Activated CD4-positive, alpha-beta T cell treated with anti-CD3 and anti-CD28 coated beads, Interleukin-2, amount 10 ng/mL, durations not matched to agents 24 days and 14 days (primary cell): ENCODE measurements around the gene CTCFL. TPM values are rescaled to one million over a fixed set of nuclear protein-coding genes. Genes with fewer than 3 reads are reported as not detected.

Experiments
- DNase-seq: peaks from one replicate; pipeline ENCODE4 v3.0.0; 2022
- H3K27ac Mint-ChIP-seq: one replicate; pipeline ENCODE4 v1.8.0; 2022; ENCODE audit warnings: mild to moderate bottlenecking, mixed read lengths
- H3K27me3 Mint-ChIP-seq: one replicate; pipeline ENCODE4 v1.8.0; 2022; ENCODE audit warnings: mixed read lengths
- H3K36me3 Mint-ChIP-seq: one replicate; pipeline ENCODE4 v1.8.0; 2022; ENCODE audit warnings: low read depth, mild to moderate bottlenecking, mixed read lengths
- H3K4me1 Mint-ChIP-seq: one replicate; pipeline ENCODE4 v1.8.0; 2021; ENCODE audit warnings: mixed read lengths
- H3K4me3 Mint-ChIP-seq: one replicate; pipeline ENCODE4 v1.8.0; 2022; ENCODE audit warnings: mild to moderate bottlenecking, moderate library complexity, mixed read lengths
- H3K9me3 Mint-ChIP-seq: one replicate; pipeline ENCODE4 v1.8.0; 2021; ENCODE audit warnings: mixed read lengths
- intact Hi-C: fragments of 100-400 bp; cut with micrococcal nuclease; formaldehyde crosslinking; loops from one replicate; pipeline ENCODE4 v1.15.1; 2023
- total RNA-seq: library from RNA; stranded (reverse); gene quantifications from 2 replicates; pipeline ENCODE4 v1.2.3, GENCODE V29; 2022

CTCFL gene
- total RNA-seq, 1 donor from 2014 or later, result not detected

DNA sequence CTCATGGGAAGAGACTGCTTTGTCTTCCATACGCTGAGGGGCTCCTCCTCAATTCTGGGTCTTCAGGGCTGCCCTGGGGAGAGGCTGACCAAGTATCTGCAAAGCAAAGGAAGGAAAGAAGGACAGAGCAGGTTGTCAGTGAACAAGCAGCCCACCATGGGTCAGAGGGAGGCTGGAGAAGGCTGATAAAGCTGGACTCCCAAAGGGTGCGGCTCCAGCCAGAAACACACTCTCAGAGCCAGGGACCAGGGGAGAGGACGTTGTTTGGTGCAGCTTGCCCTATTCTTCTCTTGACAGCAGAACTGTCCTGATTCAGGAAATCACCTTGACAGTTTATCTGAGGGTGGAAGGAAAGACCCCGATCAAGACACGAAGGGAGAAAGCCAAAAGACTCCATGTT is 10.4 kb upstream of the CTCFL start:
- no peak for DNase-seq
- Mint-ChIP-seq H3K4me1 (no peaks in the 10 kb centered on the region), H3K27me3 (peaks cover 35% of the 10 kb centered on the region), H3K36me3 (no peaks in the 10 kb centered on the region), H3K9me3 (no peaks in the 10 kb centered on the region), H3K4me3 (no peak overlapping the region), H3K27ac (no peak overlapping the region)
- intact Hi-C loops, result no loop called here

DNA sequence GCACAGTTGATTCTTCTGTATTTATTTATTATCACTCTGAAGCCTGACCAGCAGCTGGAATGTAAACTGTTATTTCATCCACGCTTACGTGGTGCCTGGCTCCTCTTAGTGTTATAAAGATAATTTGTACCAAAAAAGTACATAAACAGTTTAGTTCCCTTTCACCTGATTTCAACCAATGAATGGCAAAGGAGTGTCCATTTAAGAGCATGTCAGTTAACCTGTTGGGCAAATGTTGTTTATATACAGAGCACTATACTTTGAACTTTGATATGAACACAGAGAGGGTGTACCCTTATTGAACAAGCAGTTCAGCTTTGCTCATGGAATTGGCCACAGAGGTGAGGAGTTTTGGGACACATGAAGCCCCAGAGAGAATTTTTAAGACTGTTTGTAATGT is 7.2 kb upstream of the CTCFL start:
- Mint-ChIP-seq H3K27me3 (peaks cover 26% of the 10 kb centered on the region), H3K36me3 (no peaks in the 10 kb centered on the region), H3K4me1 (no peaks in the 10 kb centered on the region), H3K9me3 (no peaks in the 10 kb centered on the region), H3K27ac (no peak overlapping the region), H3K4me3 (no peak overlapping the region)
- intact Hi-C loops, result no loop called here
- no peak for DNase-seq

DNA sequence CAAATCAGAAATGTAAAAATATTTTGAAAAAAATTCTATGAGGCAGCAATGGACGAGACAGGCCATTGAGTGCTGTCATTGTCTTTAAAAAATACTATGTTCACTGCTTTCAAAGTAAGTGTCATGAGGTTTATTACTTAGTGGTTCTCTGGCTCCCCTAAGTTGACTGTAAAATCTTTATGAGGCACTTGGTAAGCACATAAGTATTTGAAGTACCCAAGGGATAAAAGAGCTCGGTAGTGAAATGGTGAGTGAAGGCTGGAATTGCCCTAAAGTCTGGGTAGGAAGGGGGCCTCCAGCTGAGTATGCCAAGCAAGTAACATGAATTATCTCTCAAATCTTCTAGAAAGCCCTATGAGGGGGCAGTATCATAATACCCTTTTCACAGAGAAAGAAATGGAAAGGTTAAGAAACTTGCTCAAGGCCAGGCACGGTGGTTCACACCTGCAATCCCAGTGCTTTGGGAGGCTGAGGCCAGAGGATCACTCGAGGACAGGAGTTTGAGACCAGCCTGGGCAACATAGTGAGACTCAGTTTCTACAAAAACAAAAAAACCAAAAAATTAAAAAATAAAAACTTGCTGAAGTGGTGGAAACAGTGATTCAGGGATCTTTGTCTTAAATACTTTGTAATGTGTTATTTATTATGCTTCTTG is 5.5 kb upstream of the CTCFL start:
- Mint-ChIP-seq H3K9me3 (no peaks in the 10 kb centered on the region), H3K36me3 (no peaks in the 10 kb centered on the region), H3K27me3 (peaks cover 11% of the 10 kb centered on the region), H3K4me1 (no peaks in the 10 kb centered on the region), H3K4me3 (no peak overlapping the region), H3K27ac (no peak overlapping the region)
- intact Hi-C loops, result no loop called here
- no peak for DNase-seq

DNA sequence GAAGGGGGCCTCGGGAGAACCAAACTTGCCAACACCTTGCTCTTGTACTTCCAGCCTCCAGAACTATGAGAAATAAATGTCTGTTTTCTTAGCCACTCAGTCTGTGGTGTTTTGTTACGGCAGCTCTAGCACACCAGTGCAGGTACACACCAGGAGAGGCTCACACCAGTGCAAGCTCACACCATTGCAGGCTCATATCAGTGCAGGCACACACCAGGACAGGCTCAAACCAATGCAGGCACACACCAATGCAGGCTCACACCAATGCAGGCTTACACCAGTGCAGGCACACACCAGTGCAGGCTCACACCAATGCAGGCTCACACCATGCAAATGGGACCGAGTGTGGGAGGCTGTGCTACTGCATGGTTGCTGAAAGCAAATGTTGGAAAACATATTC is 4.9 kb upstream of the CTCFL start:
- intact Hi-C loops, result no loop called here
- Mint-ChIP-seq H3K36me3 (no peaks in the 10 kb centered on the region), H3K4me1 (no peaks in the 10 kb centered on the region), H3K27ac (no peak overlapping the region), H3K4me3 (no peak overlapping the region), H3K27me3 (peaks cover 10% of the 10 kb centered on the region), H3K9me3 (no peaks in the 10 kb centered on the region)
- DNase-seq, result no peak

DNA sequence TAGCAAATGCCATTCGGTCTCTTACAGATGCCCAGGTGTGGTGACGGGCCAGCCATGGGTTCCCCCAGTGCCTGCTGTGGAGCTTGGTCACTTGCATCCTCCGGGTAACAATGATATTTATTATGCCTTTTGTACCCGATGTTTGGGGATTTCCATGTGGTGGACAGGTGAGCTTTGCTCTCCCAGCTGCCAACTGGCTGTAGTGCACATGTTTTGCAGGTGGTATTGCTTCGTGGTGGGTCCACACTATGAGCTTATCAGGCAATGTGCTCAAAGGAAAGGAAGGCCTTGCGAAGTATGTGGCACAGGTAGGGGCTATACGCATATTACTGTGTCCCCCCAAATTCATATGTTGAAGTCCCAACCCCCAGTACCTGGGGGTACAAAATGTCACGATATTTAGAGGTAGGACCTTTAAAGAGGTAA is 4.2 kb upstream of the CTCFL start:
- intact Hi-C loops, result no loop called here
- H3K27ac Mint-ChIP-seq, result no peak overlapping the region
- DNase-seq, result no peak
- H3K4me1 Mint-ChIP-seq, result no peaks in the 10 kb centered on the region
- peaks cover 10% of the 10 kb centered on the region for H3K27me3 Mint-ChIP-seq
- H3K36me3 Mint-ChIP-seq, result no peaks in the 10 kb centered on the region
- no peaks in the 10 kb centered on the region for H3K9me3 Mint-ChIP-seq
- no peak overlapping the region for H3K4me3 Mint-ChIP-seq

DNA sequence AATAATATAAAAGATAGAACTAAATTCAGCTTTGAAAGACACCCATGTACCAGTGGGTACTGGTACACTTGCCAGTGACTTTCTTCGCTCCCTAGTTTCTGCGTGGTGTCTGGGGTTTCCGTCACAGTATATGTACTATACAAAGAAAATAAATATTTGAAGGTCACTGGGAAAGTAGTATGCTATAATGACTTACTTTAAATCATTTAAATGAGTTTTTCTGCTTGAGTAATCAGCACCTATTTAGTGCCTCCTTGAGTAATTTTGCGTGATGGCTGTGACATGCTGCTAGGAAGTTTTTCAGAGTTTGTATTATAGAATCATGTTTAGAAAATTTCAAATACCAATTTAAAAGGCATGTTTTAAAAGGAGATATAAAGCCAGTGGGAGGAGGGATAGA is 3.2 kb upstream of the CTCFL start:
- no peak overlapping the region for H3K4me3 Mint-ChIP-seq
- no peaks in the 10 kb centered on the region for H3K36me3 Mint-ChIP-seq
- peaks cover under 1% of the 10 kb centered on the region for H3K4me1 Mint-ChIP-seq
- no peak overlapping the region for H3K27ac Mint-ChIP-seq
- intact Hi-C loops, result no loop called here
- no peak for DNase-seq
- H3K27me3 Mint-ChIP-seq, result peaks cover 10% of the 10 kb centered on the region
- no peaks in the 10 kb centered on the region for H3K9me3 Mint-ChIP-seq

DNA sequence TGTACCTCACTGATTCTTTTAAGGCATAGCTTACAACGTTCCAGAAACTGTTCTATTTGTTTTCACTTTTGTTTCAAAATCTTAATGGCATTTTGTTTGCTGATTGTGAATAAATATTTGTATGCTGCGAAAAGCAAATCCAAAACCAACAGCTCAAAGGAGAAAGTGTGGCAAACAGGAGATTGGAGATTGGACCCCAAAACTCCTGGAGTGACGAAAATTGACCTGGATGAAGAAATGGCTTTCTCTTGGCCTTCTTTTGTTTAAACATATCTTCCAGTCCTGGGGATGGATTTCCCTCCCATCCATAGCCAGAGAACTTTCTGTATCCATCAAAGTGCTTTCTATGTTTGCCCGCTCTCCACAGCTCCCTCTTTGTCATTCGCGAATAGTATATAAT is 2.8 kb upstream of the CTCFL start:
- H3K4me3 Mint-ChIP-seq, result no peak overlapping the region
- H3K36me3 Mint-ChIP-seq, result no peaks in the 10 kb centered on the region
- H3K27ac Mint-ChIP-seq, result no peak overlapping the region
- DNase-seq, result no peak
- peaks cover 8% of the 10 kb centered on the region for H3K27me3 Mint-ChIP-seq
- peaks cover 5% of the 10 kb centered on the region for H3K4me1 Mint-ChIP-seq
- no peaks in the 10 kb centered on the region for H3K9me3 Mint-ChIP-seq
- intact Hi-C loops, result no loop called here

DNA sequence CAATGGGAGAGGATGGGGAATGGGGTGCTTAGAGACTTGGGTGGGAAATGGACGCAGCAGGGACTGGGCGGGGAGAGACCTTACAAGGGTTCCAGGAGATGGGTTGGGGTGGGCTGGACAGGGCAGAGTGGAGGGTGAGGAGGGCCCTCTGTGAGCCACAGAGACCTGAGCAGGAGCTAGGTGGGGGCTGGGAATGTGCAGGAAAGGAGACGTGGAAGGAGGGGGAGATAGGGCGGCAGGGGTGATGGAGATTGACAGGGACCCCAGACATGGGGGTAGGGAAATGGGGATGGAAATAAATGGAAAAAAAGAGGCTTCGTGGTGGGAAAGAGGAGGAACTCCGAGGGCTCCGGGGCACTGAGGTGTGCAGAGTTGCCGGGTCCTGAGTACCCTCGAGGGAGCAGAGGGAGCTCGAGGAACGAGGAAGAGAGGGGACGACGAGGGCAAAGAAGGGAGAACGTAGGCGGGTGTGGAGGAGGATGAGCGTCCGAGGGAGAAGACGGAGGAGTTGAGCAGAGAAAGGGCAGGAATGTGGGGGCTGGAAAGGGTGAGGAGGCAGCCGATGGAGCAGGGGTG is 2.0 kb upstream of the CTCFL start:
- no peaks in the 10 kb centered on the region for H3K36me3 Mint-ChIP-seq
- intact Hi-C loops, result no loop called here
- H3K27ac Mint-ChIP-seq, result no peak overlapping the region
- H3K27me3 Mint-ChIP-seq, result peaks cover 6% of the 10 kb centered on the region
- no peak overlapping the region for H3K4me3 Mint-ChIP-seq
- peaks cover 10% of the 10 kb centered on the region for H3K4me1 Mint-ChIP-seq
- H3K9me3 Mint-ChIP-seq, result no peaks in the 10 kb centered on the region
- no peak for DNase-seq

DNA sequence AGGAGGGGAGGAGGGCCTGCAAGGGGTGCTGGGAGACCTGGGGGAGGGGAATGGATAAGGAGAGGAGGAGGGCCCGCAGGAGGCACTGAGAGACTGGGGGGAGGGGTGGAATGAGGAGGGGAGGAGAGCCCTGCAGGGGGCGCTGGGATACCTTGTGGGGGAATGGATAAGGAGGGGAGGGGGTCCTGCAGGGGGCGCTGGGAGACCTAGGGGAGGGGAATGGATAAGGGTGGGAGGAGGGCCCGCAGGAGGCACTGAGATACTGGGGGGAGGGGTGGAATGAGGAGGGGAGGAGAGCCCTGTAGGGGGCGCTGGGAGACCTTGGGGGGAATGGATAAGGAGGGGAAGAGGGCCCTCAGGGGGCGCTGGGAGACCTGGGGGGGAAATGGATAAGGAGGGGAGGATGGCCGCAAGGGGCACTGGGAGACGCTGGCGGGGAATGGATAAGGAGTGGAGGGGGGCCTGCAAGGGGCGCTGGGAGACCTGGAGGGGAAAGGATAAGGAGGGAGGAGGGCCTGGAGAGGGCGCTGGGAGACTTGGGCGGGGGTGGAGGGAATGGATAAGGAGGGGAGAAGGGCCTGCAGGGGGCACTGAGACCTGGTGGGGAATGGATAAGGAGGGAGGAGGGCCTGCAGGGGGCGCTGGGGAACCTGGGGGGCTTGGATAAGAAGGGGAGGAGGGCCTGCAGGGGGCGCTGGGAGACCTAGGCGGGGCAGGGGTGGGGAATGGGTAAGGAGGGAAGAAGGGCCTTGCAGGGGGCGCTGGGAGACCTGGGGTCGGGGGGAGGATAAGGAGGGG is 1.3 kb upstream of the CTCFL start:
- no peak for DNase-seq
- H3K4me3 Mint-ChIP-seq, result no peak overlapping the region
- no peaks in the 10 kb centered on the region for H3K36me3 Mint-ChIP-seq
- H3K27me3 Mint-ChIP-seq, result peaks cover 6% of the 10 kb centered on the region
- no peak overlapping the region for H3K27ac Mint-ChIP-seq
- peaks cover 10% of the 10 kb centered on the region for H3K4me1 Mint-ChIP-seq
- intact Hi-C loops, result no loop called here
- H3K9me3 Mint-ChIP-seq, result no peaks in the 10 kb centered on the region

DNA sequence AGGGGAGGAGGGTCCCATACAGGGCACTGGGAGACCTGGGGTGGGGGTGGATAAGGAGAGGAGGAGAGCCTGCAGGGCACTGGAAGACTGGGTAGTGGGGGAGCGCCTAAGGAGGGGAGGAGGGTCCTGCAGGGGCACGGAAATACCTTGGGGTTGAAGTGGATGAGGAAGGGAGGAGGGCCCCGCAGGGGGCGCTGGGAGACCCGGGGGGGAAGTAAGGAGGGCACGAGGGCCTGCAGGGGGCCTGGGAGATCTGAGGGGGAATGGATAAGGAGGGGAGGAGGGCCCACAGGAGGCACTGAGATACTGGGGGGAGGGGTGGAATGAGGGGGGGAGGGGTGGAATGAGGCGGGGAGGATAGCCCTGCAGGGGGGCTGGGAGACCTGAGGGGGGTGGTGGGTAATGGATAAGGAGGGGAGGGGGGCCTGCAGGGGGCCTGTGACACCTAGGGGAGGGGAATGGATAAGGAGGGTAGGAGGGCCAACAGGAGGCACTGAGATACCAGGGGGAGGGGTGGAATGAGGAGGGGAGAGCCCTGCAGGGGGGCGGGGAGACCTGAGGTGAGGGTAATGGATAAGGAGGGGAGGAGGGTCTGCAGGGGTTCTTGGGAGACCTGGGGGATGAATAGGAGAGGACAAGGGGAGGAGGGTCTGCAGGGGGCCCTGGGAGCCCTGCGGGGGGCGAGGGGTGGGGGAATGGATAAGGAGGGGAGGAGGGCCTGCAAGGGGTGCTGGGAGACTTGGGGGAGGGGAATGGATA is 567 bp upstream of the CTCFL start:
- H3K4me1 Mint-ChIP-seq, result peaks cover 10% of the 10 kb centered on the region
- peaks cover 7% of the 10 kb centered on the region for H3K27me3 Mint-ChIP-seq
- no peaks in the 10 kb centered on the region for H3K9me3 Mint-ChIP-seq
- no peak overlapping the region for H3K4me3 Mint-ChIP-seq
- no peak for DNase-seq
- H3K36me3 Mint-ChIP-seq, result no peaks in the 10 kb centered on the region
- H3K27ac Mint-ChIP-seq, result no peak overlapping the region
- intact Hi-C loops, result no loop called here

DNA sequence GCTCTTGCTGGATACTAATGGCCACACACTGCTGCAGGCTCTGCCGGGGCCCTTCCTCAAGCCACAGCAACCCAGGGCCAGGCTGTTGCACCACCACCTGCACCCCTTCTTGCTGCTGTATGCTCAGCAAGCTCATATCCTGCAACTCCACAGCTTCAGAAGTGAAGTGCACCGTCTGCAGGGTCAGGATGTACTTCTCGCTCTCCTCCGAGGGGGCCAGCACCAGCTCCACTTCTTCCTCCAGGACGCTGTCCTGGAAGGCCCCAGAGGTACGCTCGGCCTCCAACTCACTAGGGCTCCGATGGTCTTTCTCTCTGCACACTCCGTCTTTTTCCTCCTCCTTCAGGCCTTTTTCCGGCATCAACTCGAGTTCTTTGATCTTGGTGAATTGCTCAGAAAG is 1.2 kb downstream of the CTCFL start:
- Mint-ChIP-seq H3K27me3 (peaks cover 8% of the 10 kb centered on the region), H3K4me1 (peaks cover 10% of the 10 kb centered on the region)
- intact Hi-C loops, result no loop called here

DNA sequence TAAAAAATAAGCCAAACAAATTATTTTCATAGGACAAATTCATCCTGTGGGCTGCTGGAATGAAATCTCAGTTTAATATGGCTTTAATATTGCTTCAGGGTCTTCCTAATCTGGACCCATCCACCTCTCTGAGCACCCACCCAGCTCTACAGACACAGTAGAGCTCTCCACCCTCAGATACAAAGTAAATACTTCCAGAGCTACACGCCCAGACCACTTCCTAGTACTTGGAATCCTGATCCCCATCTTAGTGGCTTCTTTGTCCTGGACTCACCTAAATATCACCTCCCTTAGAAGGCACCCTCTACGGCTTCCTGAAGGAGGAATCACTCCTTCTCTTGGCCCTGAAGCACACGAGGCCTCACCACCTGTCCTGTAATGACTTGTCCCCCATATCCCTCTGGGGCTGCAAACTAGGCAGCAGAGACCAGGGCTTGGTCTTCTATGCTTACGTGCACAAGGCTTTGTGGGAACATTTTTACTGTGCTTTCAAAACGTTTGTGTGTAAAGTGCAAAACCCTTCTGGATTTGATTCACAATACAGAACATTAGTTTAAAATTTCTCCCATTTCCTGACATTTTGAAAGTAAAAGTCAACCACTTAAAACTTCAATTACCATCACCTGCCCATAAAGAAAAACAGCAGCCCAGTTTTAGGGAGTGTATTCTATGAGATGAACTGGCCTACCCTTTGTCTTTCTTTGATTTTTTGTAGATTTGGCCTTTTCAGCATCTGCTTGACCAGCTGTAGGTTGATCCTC is 2.4 kb downstream of the CTCFL start:
- Mint-ChIP-seq H3K27me3 (peaks cover 8% of the 10 kb centered on the region), H3K27ac (no peak overlapping the region), H3K4me1 (peaks cover 10% of the 10 kb centered on the region), H3K36me3 (no peaks in the 10 kb centered on the region), H3K9me3 (no peaks in the 10 kb centered on the region), H3K4me3 (no peak overlapping the region)
- no peak for DNase-seq
- intact Hi-C loops, result no loop called here

More for the DNA sequence above, 1.2 kb downstream of the CTCFL start:
- Mint-ChIP-seq H3K27ac (no peak overlapping the region), H3K4me3 (no peak overlapping the region), H3K9me3 (no peaks in the 10 kb centered on the region), H3K36me3 (no peaks in the 10 kb centered on the region)
- no peak for DNase-seq

DNA sequence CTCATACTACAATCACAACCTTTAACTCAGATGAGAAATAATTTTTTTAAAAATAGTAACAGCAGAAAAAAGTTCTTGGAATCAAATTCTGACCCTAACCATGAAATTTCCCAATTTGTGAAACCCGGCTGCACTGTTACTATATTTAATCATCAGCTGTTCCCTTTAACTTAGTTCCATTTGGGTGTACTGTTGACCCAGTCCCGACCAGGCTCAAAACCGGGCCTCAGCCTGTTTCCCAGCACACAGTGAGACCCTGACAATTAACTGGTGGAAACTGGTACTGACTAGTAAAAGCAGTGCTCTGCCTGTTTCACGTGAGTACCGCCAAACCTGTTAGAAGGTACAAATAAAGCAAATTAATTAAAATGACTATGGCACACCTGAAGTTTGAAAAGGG is 7.0 kb downstream of the CTCFL start:
- intact Hi-C loops, result no loop called here
- Mint-ChIP-seq H3K4me3 (no peak overlapping the region), H3K36me3 (no peaks in the 10 kb centered on the region), H3K27ac (no peak overlapping the region), H3K4me1 (peaks cover 7% of the 10 kb centered on the region), H3K9me3 (no peaks in the 10 kb centered on the region), H3K27me3 (peaks cover 12% of the 10 kb centered on the region)
- no peak for DNase-seq
